ENCODE measurements around the gene PRKCE. TPM values are rescaled to one million over a fixed set of nuclear protein-coding genes. Genes with fewer than 3 reads are reported as not detected.
A peak's percentile ranks its signal among the peaks of the same experiment; 100 is the strongest.

The PRKCE gene
- polyA plus RNA-seq, 1 of the 3 experiments (the other 2 are of a cell fraction), result 16.3 TPM

- no peaks in the 10 kb centered on the region for H3F3A ChIP-seq (replicated peaks; ENCODE audit: insufficient read depth)
- no peak overlapping the region for H3K9ac ChIP-seq
- WGBS (ENCODE audit: low lambda C conversion rate), result 67% methylated on average over 5 of the region's 5 CpGs
- no peak overlapping the region for H2AFZ ChIP-seq (ENCODE audit: low read depth)
- no peaks in the 10 kb centered on the region for H3K36me3 ChIP-seq (replicated peaks in 1 of 2; ENCODE audit: control insufficient read depth in 1 of 2, insufficient read depth in 2 of 2, low read length in 1 of 2)
- H3K27me3 ChIP-seq (ENCODE audit: insufficient read depth), result no peaks in the 10 kb centered on the region
- TF ChIP-seq MXI1 (IDR thresholded peaks at IDR 0.05; ENCODE audit: low read depth, low read length) (peak; percentile 22; the same call in 1 of the 2 replicates), TAF1 (IDR thresholded peaks at IDR 0.05; ENCODE audit: borderline replicate concordance, low read depth, low read length) (no peak), USF2 (IDR thresholded peaks at IDR 0.05; ENCODE audit: borderline replicate concordance, low read depth, low read length) (no peak), MAX (IDR thresholded peaks at IDR 0.05; ENCODE audit: low read depth) (no peak), RCOR1 (IDR thresholded peaks at IDR 0.05; ENCODE audit: low read length) (0 out of 2 replicates have a peak, but pooled peaks have one; percentile 53), EZH2phosphoT487 (IDR thresholded peaks at IDR 0.05; ENCODE audit: borderline replicate concordance, low read depth) (no peak), PBX3 (IDR thresholded peaks at IDR 0.05) (no peak), GATA2 (CRISPR knock-in tag; IDR thresholded peaks at IDR 0.05) (peak; percentile 89), EP300 (IDR thresholded peaks at IDR 0.05; ENCODE audit: borderline replicate concordance in 1 of 2, low read depth in 1 of 2, low read length in 1 of 2) (peak in 1 of 2 experiments; percentile 34; a peak in 1 of 4 replicates), CHD2 (IDR thresholded peaks at IDR 0.05; ENCODE audit: low read length, partially characterized antibody) (peak; percentile 69), GABPA (IDR thresholded peaks at IDR 0.05; ENCODE audit: low read depth) (no peak), JUND (IDR thresholded peaks at IDR 0.05) (no peak)
- peaks cover 0 to 21% of the 10 kb centered on the region in 2 experiments; a peak in 3 of 4 replicates for H3K4me1 ChIP-seq (ENCODE audit: control insufficient read depth in 1 of 2, insufficient read depth in 2 of 2, low read depth in 1 of 2, low read length in 1 of 2)
- H3K27ac ChIP-seq (ENCODE audit: low read depth in 2 of 2, low read length in 1 of 2), result peak overlapping the region in 1 of 2 experiments; percentile 26; a peak in 1 of 4 replicates
- no peaks in the 10 kb centered on the region for H4K20me1 ChIP-seq (ENCODE audit: insufficient read depth)
- H3K79me2 ChIP-seq (ENCODE audit: insufficient read depth), result peaks cover 19% of the 10 kb centered on the region; the same call in 1 of the 2 replicates
- CTCF ChIA-PET, result interaction anchor here (1.4 kb wide), 1 partner anchor 54 kb away, joined by 3 read pairs; no protein-coding TSS in a partner anchor
- no peak overlapping the region for H3K4me3 ChIP-seq (ENCODE audit: low read depth in 2 of 2, low read length in 1 of 2)
- no peaks in the 10 kb centered on the region for H3K9me2 ChIP-seq
- no peak overlapping the region for H3K4me2 ChIP-seq
- peak; percentile 67 for DNase-seq
- no peaks in the 10 kb centered on the region for H3K9me3 ChIP-seq
- POLR2A ChIA-PET, result no interaction called here
Measured at GRCh38 chr2:45675263-45675812, 23.9 kb downstream of the PRKCE start.

- ChIA-PET CTCF (interaction anchor here (0.7 to 1.4 kb wide), 2 partner anchors 24 to 54 kb away, joined by 3 read pairs; no protein-coding TSS in a partner anchor), POLR2A (no interaction called here)
- H3K27me3 ChIP-seq (ENCODE audit: insufficient read depth), result no peaks in the 10 kb centered on the region
- H3K9me3 ChIP-seq, result no peaks in the 10 kb centered on the region
- peaks cover 0 to 26% of the 10 kb centered on the region in 2 experiments; a peak in 3 of 4 replicates for H3K4me1 ChIP-seq (ENCODE audit: control insufficient read depth in 1 of 2, insufficient read depth in 2 of 2, low read depth in 1 of 2, low read length in 1 of 2)
- H3K4me2 ChIP-seq, result no peak overlapping the region
- no peaks in the 10 kb centered on the region for H4K20me1 ChIP-seq (ENCODE audit: insufficient read depth)
- no peaks in the 10 kb centered on the region for H3K9me2 ChIP-seq
- no peak overlapping the region for H2AFZ ChIP-seq (ENCODE audit: low read depth)
- H3F3A ChIP-seq (replicated peaks; ENCODE audit: insufficient read depth), result no peaks in the 10 kb centered on the region
- no peak overlapping the region for H3K27ac ChIP-seq (ENCODE audit: low read depth in 2 of 2, low read length in 1 of 2)
- whole genome bisulfite sequencing (ENCODE audit: low lambda C conversion rate), result 96% methylated on average over 5 of the region's 5 CpGs
- no peak overlapping the region for H3K4me3 ChIP-seq (ENCODE audit: low read depth in 2 of 2, low read length in 1 of 2)
- peaks cover 16% of the 10 kb centered on the region; the same call in 1 of the 2 replicates for H3K79me2 ChIP-seq (ENCODE audit: insufficient read depth)
- no peaks in the 10 kb centered on the region for H3K36me3 ChIP-seq (replicated peaks in 1 of 2; ENCODE audit: control insufficient read depth in 1 of 2, insufficient read depth in 2 of 2, low read length in 1 of 2)
- no peak overlapping the region for H3K9ac ChIP-seq
- no peak for DNase-seq
- TF ChIP-seq USF2 (IDR thresholded peaks at IDR 0.05; ENCODE audit: borderline replicate concordance, low read depth, low read length), result no peak
- TF ChIP-seq FOXM1 (IDR thresholded peaks at IDR 0.05; ENCODE audit: low read depth), result no peak
- no peak for TF ChIP-seq CHD2 (IDR thresholded peaks at IDR 0.05; ENCODE audit: low read length, partially characterized antibody)
- no peak for TF ChIP-seq GABPA (IDR thresholded peaks at IDR 0.05; ENCODE audit: low read depth)
- no peak for TF ChIP-seq TEAD4 (IDR thresholded peaks at IDR 0.05; ENCODE audit: borderline replicate concordance, insufficient read depth)
- TF ChIP-seq RAD21 (IDR thresholded peaks at IDR 0.05; ENCODE audit: low read length), result no peak
- TF ChIP-seq NRF1 (IDR thresholded peaks at IDR 0.05; ENCODE audit: low read depth, low read length), result no peak
- TF ChIP-seq REST (IDR thresholded peaks at IDR 0.05; ENCODE audit: low read depth, low read length), result no peak
- no peak for TF ChIP-seq TCF12 (IDR thresholded peaks at IDR 0.05)
- no peak for TF ChIP-seq ELF1 (IDR thresholded peaks at IDR 0.05)
- TF ChIP-seq PBX3 (IDR thresholded peaks at IDR 0.05), result no peak
- TF ChIP-seq GATA2 (CRISPR knock-in tag; IDR thresholded peaks at IDR 0.05), result no peak
Measured at GRCh38 chr2:45676088-45676487, 24.6 kb downstream of the PRKCE start.

Measured in SK-N-SH (cell line).